ENCODE measurements around the gene CNTD1.

Gene CNTD1

DNA sequence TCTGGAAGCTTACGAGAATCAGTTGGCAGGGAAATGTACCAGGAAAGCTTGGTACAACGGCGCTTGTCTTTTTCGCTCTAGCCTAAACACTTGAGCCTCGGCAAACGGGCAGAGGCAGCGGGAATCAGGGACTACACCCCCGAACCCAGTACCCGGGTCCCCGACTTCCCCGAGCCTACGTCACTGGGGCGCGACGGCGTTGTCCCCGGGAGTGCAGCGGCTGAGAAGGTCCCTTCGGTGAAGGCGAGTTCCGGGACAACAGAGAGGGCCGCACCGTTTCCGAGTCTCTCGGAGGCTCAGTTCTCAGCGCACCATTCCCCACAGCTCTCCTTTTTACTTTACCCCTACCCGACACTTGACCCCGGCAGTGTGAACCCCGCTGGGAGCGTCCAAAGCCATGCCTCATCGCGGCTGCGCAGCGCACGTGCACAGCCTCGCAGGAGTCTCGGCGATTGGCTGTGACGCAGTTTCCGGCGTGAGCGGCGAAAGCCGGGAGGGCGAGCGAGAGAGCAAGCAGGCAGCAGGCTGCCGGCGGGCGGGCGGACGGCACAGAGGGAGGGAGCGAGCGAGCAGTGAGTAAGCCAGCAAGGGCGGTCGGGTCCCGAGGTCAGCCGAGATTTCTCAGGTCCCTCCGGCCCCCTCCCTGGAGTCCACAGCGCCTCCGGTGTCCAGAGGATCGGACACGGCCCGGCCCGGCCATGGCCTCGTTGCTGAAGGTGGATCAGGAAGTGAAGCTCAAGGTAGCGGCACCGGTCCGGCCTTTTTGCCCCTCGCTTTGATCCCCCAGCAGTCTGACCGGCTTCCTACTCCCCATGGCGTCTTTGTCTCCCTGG, 34.5 kb downstream of the CNTD1 start, which contains the start of gene PSME3 (continued):
- TF ChIP-seq ZNF266 (tag by site-specific recombination; IDR thresholded peaks at IDR 0.05; ENCODE audit: low read depth), result no peak
- TF ChIP-seq ZNF776 (tag by site-specific recombination; IDR thresholded peaks at IDR 0.05; ENCODE audit: borderline replicate concordance), result no peak
- TF ChIP-seq SCRT1 (tag by site-specific recombination; IDR thresholded peaks at IDR 0.05; ENCODE audit: borderline replicate concordance), result no peak
- TF ChIP-seq, protein P1, sequence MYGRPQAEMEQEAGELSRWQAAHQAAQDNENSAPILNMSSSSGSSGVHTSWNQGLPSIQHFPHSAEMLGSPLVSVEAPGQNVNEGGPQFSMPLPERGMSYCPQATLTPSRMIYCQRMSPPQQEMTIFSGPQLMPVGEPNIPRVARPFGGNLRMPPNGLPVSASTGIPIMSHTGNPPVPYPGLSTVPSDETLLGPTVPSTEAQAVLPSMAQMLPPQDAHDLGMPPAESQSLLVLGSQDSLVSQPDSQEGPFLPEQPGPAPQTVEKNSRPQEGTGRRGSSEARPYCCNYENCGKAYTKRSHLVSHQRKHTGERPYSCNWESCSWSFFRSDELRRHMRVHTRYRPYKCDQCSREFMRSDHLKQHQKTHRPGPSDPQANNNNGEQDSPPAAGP (tag by site-specific recombination; IDR thresholded peaks at IDR 0.05), result peak; percentile 42; the same call in 1 of the 2 replicates
- no peak for TF ChIP-seq ZNF114 (tag by site-specific recombination; IDR thresholded peaks at IDR 0.05)
- TF ChIP-seq ZNF169 (tag by site-specific recombination; IDR thresholded peaks at IDR 0.05), result no peak
- peak; percentile 97 for TF ChIP-seq ZBTB48 (tag by site-specific recombination; IDR thresholded peaks at IDR 0.05)
- TF ChIP-seq OVOL3 (tag by site-specific recombination; IDR thresholded peaks at IDR 0.05), result peak; percentile 32; the same call in 1 of the 2 replicates
- TF ChIP-seq ZNF16 (tag by site-specific recombination; IDR thresholded peaks at IDR 0.05; ENCODE audit: low read depth), result no peak
- TF ChIP-seq ZNF791 (tag by site-specific recombination; IDR thresholded peaks at IDR 0.05), result no peak
- TF ChIP-seq ZNF302 (tag by site-specific recombination; IDR thresholded peaks at IDR 0.05; ENCODE audit: low read depth), result no peak
- TF ChIP-seq ZNF571 (tag by site-specific recombination; IDR thresholded peaks at IDR 0.05), result no peak
- TF ChIP-seq ZNF623 (tag by site-specific recombination; IDR thresholded peaks at IDR 0.05), result 0 out of 2 replicates have a peak, but pooled peaks have one; percentile 10
- peak; percentile 52; the same call in 1 of the 2 replicates for TF ChIP-seq ZNF596 (tag by site-specific recombination; IDR thresholded peaks at IDR 0.05)
- peak; percentile 15; the same call in 1 of the 2 replicates for TF ChIP-seq ZNF660 (tag by site-specific recombination; IDR thresholded peaks at IDR 0.05)
- TF ChIP-seq EGR2 (tag by site-specific recombination; IDR thresholded peaks at IDR 0.05; ENCODE audit: low read depth), result no peak
- peak; percentile 49; the same call in 1 of the 2 replicates for TF ChIP-seq YY1 (tag by site-specific recombination; IDR thresholded peaks at IDR 0.05)
- TF ChIP-seq, protein P2, sequence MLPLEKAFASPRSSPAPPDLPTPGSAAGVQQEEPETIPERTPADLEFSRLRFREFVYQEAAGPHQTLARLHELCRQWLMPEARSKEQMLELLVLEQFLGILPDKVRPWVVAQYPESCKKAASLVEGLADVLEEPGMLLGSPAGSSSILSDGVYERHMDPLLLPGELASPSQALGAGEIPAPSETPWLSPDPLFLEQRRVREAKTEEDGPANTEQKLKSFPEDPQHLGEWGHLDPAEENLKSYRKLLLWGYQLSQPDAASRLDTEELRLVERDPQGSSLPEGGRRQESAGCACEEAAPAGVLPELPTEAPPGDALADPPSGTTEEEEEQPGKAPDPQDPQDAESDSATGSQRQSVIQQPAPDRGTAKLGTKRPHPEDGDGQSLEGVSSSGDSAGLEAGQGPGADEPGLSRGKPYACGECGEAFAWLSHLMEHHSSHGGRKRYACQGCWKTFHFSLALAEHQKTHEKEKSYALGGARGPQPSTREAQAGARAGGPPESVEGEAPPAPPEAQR (tag by site-specific recombination; IDR thresholded peaks at IDR 0.05), result no peak
- TF ChIP-seq ZSCAN30 (tag by site-specific recombination; IDR thresholded peaks at IDR 0.05), result peak; percentile 18
- TF ChIP-seq KLF7 (tag by site-specific recombination; IDR thresholded peaks at IDR 0.05; ENCODE audit: borderline replicate concordance), result no peak; the same call in 1 of the 2 replicates
- no peak for TF ChIP-seq ZNF473 (tag by site-specific recombination; IDR thresholded peaks at IDR 0.05)
- peak; percentile 88 for TF ChIP-seq SP7 (tag by site-specific recombination; IDR thresholded peaks at IDR 0.05)
- TF ChIP-seq, protein P3, sequence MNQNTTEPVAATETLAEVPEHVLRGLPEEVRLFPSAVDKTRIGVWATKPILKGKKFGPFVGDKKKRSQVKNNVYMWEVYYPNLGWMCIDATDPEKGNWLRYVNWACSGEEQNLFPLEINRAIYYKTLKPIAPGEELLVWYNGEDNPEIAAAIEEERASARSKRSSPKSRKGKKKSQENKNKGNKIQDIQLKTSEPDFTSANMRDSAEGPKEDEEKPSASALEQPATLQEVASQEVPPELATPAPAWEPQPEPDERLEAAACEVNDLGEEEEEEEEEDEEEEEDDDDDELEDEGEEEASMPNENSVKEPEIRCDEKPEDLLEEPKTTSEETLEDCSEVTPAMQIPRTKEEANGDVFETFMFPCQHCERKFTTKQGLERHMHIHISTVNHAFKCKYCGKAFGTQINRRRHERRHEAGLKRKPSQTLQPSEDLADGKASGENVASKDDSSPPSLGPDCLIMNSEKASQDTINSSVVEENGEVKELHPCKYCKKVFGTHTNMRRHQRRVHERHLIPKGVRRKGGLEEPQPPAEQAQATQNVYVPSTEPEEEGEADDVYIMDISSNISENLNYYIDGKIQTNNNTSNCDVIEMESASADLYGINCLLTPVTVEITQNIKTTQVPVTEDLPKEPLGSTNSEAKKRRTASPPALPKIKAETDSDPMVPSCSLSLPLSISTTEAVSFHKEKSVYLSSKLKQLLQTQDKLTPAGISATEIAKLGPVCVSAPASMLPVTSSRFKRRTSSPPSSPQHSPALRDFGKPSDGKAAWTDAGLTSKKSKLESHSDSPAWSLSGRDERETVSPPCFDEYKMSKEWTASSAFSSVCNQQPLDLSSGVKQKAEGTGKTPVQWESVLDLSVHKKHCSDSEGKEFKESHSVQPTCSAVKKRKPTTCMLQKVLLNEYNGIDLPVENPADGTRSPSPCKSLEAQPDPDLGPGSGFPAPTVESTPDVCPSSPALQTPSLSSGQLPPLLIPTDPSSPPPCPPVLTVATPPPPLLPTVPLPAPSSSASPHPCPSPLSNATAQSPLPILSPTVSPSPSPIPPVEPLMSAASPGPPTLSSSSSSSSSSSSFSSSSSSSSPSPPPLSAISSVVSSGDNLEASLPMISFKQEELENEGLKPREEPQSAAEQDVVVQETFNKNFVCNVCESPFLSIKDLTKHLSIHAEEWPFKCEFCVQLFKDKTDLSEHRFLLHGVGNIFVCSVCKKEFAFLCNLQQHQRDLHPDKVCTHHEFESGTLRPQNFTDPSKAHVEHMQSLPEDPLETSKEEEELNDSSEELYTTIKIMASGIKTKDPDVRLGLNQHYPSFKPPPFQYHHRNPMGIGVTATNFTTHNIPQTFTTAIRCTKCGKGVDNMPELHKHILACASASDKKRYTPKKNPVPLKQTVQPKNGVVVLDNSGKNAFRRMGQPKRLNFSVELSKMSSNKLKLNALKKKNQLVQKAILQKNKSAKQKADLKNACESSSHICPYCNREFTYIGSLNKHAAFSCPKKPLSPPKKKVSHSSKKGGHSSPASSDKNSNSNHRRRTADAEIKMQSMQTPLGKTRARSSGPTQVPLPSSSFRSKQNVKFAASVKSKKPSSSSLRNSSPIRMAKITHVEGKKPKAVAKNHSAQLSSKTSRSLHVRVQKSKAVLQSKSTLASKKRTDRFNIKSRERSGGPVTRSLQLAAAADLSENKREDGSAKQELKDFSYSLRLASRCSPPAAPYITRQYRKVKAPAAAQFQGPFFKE (tag by site-specific recombination; IDR thresholded peaks at IDR 0.05; ENCODE audit: borderline replicate concordance), result no peak
- no peak for TF ChIP-seq ZNF521 (tag by site-specific recombination; IDR thresholded peaks at IDR 0.05)
- peak; percentile 83 for TF ChIP-seq ZNF76 (tag by site-specific recombination; IDR thresholded peaks at IDR 0.05; ENCODE audit: borderline replicate concordance, low read depth)
- TF ChIP-seq, protein P4, sequence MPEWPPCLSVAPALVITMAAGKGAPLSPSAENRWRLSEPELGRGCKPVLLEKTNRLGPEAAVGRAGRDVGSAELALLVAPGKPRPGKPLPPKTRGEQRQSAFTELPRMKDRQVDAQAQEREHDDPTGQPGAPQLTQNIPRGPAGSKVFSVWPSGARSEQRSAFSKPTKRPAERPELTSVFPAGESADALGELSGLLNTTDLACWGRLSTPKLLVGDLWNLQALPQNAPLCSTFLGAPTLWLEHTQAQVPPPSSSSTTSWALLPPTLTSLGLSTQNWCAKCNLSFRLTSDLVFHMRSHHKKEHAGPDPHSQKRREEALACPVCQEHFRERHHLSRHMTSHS (tag by site-specific recombination; IDR thresholded peaks at IDR 0.05), result no peak
- peak; percentile 95 for TF ChIP-seq ZNF501 (tag by site-specific recombination; IDR thresholded peaks at IDR 0.05)
- no peak for TF ChIP-seq ZSCAN16 (tag by site-specific recombination; IDR thresholded peaks at IDR 0.05)
- no peak for TF ChIP-seq ZNF274 (IDR thresholded peaks at IDR 0.05; ENCODE audit: low read length)
- no peak for TF ChIP-seq ZNF274 (tag by site-specific recombination; IDR thresholded peaks at IDR 0.05; ENCODE audit: borderline replicate concordance)
- peak; percentile 98 for TF ChIP-seq ZBTB20 (tag by site-specific recombination; IDR thresholded peaks at IDR 0.05)
- TF ChIP-seq KLF10 (tag by site-specific recombination; IDR thresholded peaks at IDR 0.05), result no peak
